Lower leg skin (tissue), 3 donors: Measurements from ENCODE around the gene ARF6.
A peak's percentile ranks its signal among the peaks of the same experiment; 100 is the strongest.

Experiments used
- POLR2A ChIP-seq, 2 donors: fragments of 450-650 bp; IDR thresholded peaks; one replicate each; pipeline ENCODE4 v1.6.1; 2016 to 2017; ENCODE audit warnings: antibody characterized with exemption in 2 of 2, mild to moderate bottlenecking in 1 of 2, moderate library complexity in 1 of 2
- TF ChIP-seq, protein P1 (sequence below), 3 donors: fragments of 450-650 bp; IDR thresholded peaks; one replicate each; pipeline ENCODE4 v1.5.1; 2016; ENCODE audit warnings: antibody characterized with exemption in 3 of 3, mild to moderate bottlenecking in 3 of 3, moderate library complexity in 2 of 3

DNA sequence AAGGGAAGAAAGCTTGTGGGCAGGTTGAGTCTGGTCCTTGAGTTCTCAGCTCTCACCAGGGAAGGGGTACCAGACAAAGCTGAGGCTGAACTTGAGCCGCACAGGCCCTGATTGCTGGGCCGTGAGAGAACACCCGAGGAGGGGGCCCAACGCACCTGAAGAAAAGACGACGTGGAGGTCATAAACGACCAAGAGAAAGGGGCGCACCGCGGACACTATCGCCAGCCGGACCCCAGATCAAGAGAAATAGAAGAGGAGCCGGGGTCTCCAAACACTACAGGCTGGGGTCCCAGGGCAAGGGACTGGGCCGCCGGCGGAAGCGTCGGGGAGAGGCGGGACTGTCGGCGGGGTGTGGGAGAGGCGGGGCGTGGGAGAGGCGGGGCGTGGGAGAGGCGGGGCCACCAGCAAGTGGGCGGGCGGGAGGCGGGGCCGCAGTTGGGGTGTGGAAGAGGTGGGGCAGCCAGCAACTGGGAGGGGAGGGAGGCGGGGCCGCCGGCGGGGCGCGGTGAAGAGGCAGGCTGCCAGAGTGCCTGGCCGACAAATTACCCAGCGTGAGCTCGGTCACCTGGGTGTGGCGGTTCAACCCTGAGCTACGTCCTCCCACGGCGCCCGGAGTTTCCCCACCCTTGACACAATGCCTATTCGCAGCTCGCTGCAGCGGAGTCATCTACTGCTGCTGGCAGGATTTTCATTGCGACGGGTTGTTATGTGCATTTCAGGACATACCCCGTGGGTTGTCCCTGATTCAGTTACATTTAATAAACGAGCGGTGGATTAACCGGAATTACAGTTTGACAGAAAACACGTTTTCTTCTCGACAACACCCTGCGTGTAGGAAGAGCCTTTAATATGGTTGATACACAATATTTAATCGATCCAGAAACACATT is 24.8 kb upstream of the ARF6 start:
- TF ChIP-seq, protein P1, sequence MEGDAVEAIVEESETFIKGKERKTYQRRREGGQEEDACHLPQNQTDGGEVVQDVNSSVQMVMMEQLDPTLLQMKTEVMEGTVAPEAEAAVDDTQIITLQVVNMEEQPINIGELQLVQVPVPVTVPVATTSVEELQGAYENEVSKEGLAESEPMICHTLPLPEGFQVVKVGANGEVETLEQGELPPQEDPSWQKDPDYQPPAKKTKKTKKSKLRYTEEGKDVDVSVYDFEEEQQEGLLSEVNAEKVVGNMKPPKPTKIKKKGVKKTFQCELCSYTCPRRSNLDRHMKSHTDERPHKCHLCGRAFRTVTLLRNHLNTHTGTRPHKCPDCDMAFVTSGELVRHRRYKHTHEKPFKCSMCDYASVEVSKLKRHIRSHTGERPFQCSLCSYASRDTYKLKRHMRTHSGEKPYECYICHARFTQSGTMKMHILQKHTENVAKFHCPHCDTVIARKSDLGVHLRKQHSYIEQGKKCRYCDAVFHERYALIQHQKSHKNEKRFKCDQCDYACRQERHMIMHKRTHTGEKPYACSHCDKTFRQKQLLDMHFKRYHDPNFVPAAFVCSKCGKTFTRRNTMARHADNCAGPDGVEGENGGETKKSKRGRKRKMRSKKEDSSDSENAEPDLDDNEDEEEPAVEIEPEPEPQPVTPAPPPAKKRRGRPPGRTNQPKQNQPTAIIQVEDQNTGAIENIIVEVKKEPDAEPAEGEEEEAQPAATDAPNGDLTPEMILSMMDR (IDR thresholded peaks at IDR 0.05), result no peak
- TF ChIP-seq POLR2A (IDR thresholded peaks at IDR 0.05), result peak in 1 of 2 donors; percentile 48
